HepG2 (cell line): Measurements from ENCODE around the gene MAPK8IP1. TPM values are rescaled to one million over a fixed set of nuclear protein-coding genes. Genes with fewer than 3 reads are reported as not detected.
A peak's percentile ranks its signal among the peaks of the same experiment; 100 is the strongest.

ENCODE experiments used
- ARNT ChIP-seq: fragments of 450-650 bp; IDR thresholded peaks from 2 replicates; pipeline ENCODE4 v1.6.1; 2017
- FOXK1 ChIP-seq: sonication (generic); formaldehyde crosslinking; IDR thresholded peaks from 2 replicates; pipeline ENCODE4 v1.4.0; 2020; ENCODE audit warnings: low read depth, missing genetic modification reagents, borderline replicate concordance
- GMEB2 ChIP-seq: IDR thresholded peaks from 2 replicates; pipeline ENCODE4 v1.6.1; 2016; ENCODE audit warnings: missing biosample characterization, missing genetic modification reagents, low read depth
- IRF1 ChIP-seq: sonication (generic); formaldehyde crosslinking; IDR thresholded peaks from 2 replicates; pipeline ENCODE4 v1.4.0; 2020; ENCODE audit warnings: low read depth, mild to moderate bottlenecking, missing genetic modification reagents
- JUND ChIP-seq: sonication (generic); formaldehyde crosslinking; IDR thresholded peaks from 2 replicates; pipeline ENCODE4 v1.8.0; 2022; ENCODE audit warnings: mild to moderate bottlenecking, missing genetic modification reagents
- KAT8 ChIP-seq: IDR thresholded peaks from 2 replicates; pipeline ENCODE4 v1.6.1; 2016; ENCODE audit warnings: missing genetic modification reagents, missing compliant biosample characterization
- MYNN ChIP-seq: sonication (generic); formaldehyde crosslinking; IDR thresholded peaks from 2 replicates; pipeline ENCODE4 v1.4.0; 2020; ENCODE audit warnings: mild to moderate bottlenecking, low read depth, missing genetic modification reagents
- PRDM4 ChIP-seq: sonication (generic); formaldehyde crosslinking; IDR thresholded peaks from 2 replicates; pipeline ENCODE4 v1.9.0; 2021; ENCODE audit warnings: missing genetic modification reagents, borderline replicate concordance
- RFXANK ChIP-seq: IDR thresholded peaks from 2 replicates; pipeline ENCODE4 v1.6.1; 2016
- SKI ChIP-seq: fragments of 450-650 bp; IDR thresholded peaks from one replicate; pipeline ENCODE4 v1.6.1; 2018; ENCODE audit warnings: mild to moderate bottlenecking; ENCODE audit not compliant: partially characterized antibody
- SP4 ChIP-seq: sonication (generic); formaldehyde crosslinking; IDR thresholded peaks from 2 replicates; pipeline ENCODE4 v1.8.1; 2023; ENCODE audit warnings: mild to moderate bottlenecking, missing genetic modification reagents
- TGIF2 ChIP-seq: IDR thresholded peaks from 2 replicates; pipeline ENCODE4 v1.6.1; 2016; ENCODE audit warnings: control low read depth, missing compliant biosample characterization
- XBP1 ChIP-seq: sonication (generic); formaldehyde crosslinking; IDR thresholded peaks from 2 replicates; pipeline ENCODE4 v1.5.0; 2020; ENCODE audit warnings: missing genetic modification reagents
- ZNF224 ChIP-seq: sonication (generic); formaldehyde crosslinking; IDR thresholded peaks from 2 replicates; pipeline ENCODE4 v1.5.0; 2020; ENCODE audit warnings: mild to moderate bottlenecking, missing genetic modification reagents
- ZNF260 ChIP-seq: sonication (generic); formaldehyde crosslinking; IDR thresholded peaks from 2 replicates; pipeline ENCODE4 v1.4.0; 2020; ENCODE audit warnings: missing genetic modification reagents, low read depth, mild to moderate bottlenecking, borderline replicate concordance
- ZNF3 ChIP-seq: IDR thresholded peaks from 2 replicates; pipeline ENCODE4 v1.7.0; 2017; ENCODE audit warnings: inconsistent platforms
- ZNF329 ChIP-seq: sonication (generic); formaldehyde crosslinking; IDR thresholded peaks from 2 replicates; pipeline ENCODE4 v1.9.0; 2021; ENCODE audit warnings: low read depth, mild to moderate bottlenecking, missing genetic modification reagents
- ZNF414 ChIP-seq: sonication (generic); formaldehyde crosslinking; IDR thresholded peaks from 2 replicates; pipeline ENCODE4 v1.5.0; 2020; ENCODE audit warnings: missing genetic modification reagents
- ZNF513 ChIP-seq: sonication (generic); formaldehyde crosslinking; conservative IDR thresholded peaks from 2 replicates; pipeline ENCODE4 v1.5.0; 2020; ENCODE audit warnings: missing genetic modification reagents
- ZNF543 ChIP-seq: sonication (generic); formaldehyde crosslinking; IDR thresholded peaks from 2 replicates; pipeline ENCODE4 v1.4.0; 2020; ENCODE audit warnings: mild to moderate bottlenecking, missing genetic modification reagents
- ZNF691 ChIP-seq: sonication (generic); formaldehyde crosslinking; IDR thresholded peaks from 2 replicates; pipeline ENCODE4 v1.4.0; 2020; ENCODE audit warnings: missing genetic modification reagents, low read depth, mild to moderate bottlenecking, borderline replicate concordance
- ZNF775 ChIP-seq: sonication (generic); formaldehyde crosslinking; IDR thresholded peaks from 2 replicates; pipeline ENCODE4 v1.4.0; 2020; ENCODE audit warnings: missing genetic modification reagents, mild to moderate bottlenecking, moderate library complexity, borderline replicate concordance
- polyA plus RNA-seq, 8 experiments: library from polyadenylated mRNA; depleted of rRNA in 3 of 8; stranded (reverse) in 7 of 8; unstranded in 1 of 8; fragments of >200 nt; fragmentation: Illumina TruSeq in 4 of 8; extraction: Trizol in 4 of 8; gene quantifications; 2 replicates each; pipeline versions ENCODE4 v1.2.1 to v1.2.3, GENCODE V29; 2011 to 2016; ENCODE audit warnings: low read depth in 4 of 8, missing spikeins in 1 of 8, mixed read lengths in 1 of 8; ENCODE audit not compliant: insufficient read depth in 1 of 8
- total RNA-seq, 5 experiments: library from RNA; depleted of rRNA; stranded (reverse); fragments of >200 nt; fragmentation: Illumina TruSeq; extraction: Trizol; gene quantifications; 2 replicates each; pipeline ENCODE4 v1.2.3, GENCODE V29; 2016; ENCODE audit warnings: low read depth in 1 of 5

The MAPK8IP1 gene
- total and polyA plus RNA-seq, 2 of the 13 experiments (the other 11 are each of a cell fraction or from before 2014, with no cell fraction given): 2.2 to 4.2 TPM

- TF ChIP-seq ZNF3 (CRISPR knock-in tag) (no peak), GMEB2 (no peak), ZNF260 (CRISPR knock-in tag) (no peak), ZNF414 (CRISPR knock-in tag) (no peak), KAT8 (CRISPR knock-in tag) (peak; percentile 96), SP4 (peak; percentile 63; the same call in 1 of the 2 replicates), ARNT (no peak), ZNF513 (CRISPR knock-in tag) (no peak), JUND (CRISPR knock-in tag) (no peak), XBP1 (no peak), IRF1 (CRISPR knock-in tag) (no peak), ZNF329 (CRISPR knock-in tag) (no peak; the same call in 1 of the 2 replicates), TGIF2 (CRISPR knock-in tag) (no peak), FOXK1 (CRISPR knock-in tag) (no peak; the same call in 1 of the 2 replicates), SKI (no peak), ZNF224 (CRISPR knock-in tag) (peak; percentile 38; the same call in 1 of the 2 replicates), ZNF543 (CRISPR knock-in tag) (peak; percentile 37; the same call in 1 of the 2 replicates), ZNF775 (CRISPR knock-in tag) (no peak), MYNN (CRISPR knock-in tag) (no peak), ZNF691 (CRISPR knock-in tag) (peak; percentile 73; the same call in 1 of the 2 replicates), RFXANK (CRISPR knock-in tag) (no peak), PRDM4 (CRISPR knock-in tag) (no peak)
Measured at GRCh38 chr11:45917623-45918330, 32.3 kb downstream of the MAPK8IP1 start, which contains the start of gene PEX16 (continued).
